Amniotic epithelial cell (primary cell): ENCODE results near the gene ZFP36.
"Not testable (repeated sequence)": the region's sequence is repeated elsewhere in the genome, so short reads cannot be mapped to it uniquely, and the experiment has no call there.

Experiments
- DNase-seq: peaks from one replicate; pipeline ENCODE4 v3.0.0-alpha.2; 2010; ENCODE audit warnings: low read depth

Gene ZFP36

DNA sequence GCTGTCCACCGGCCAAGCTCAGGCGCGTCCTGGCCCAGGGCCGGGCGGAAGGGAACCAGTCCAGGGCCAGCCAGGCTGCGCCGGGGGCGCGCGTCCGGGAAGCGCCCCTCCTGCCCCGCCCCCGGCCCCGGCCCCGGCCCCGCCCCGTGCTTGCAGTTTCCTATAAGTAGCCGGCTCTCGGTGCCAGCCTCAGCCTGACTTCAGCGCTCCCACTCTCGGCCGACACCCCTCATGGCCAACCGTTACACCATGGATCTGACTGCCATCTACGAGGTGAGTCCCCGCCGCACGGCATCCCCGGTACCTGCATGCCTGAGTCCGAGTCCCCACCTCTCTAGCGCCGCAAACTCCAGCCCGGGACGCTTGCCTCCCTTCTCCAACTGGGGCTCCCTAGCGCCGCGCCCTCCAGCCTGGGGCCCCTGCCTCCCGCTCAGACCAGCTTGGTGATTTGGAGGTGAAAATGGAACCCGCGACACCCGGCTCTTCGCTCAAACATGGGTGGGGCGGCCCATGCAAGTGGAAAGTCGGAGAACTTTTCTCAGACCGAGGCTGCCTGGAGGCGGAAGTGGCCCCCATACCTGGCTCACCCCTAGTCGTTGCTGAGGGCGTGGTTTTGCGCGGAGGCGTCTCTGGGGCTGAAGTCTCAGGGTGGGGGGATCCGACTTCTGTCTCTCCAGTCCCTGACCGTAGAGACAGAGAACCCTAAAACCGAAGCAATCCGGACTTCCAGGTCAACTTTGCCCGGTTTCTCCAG, at the start of gene ZFP36:
TSS of gene ZFP36 (plus strand) at position 192 of the 754 bp plus-strand sequence. CDS start at position 250, 58 bp downstream.
- peak; percentile 74 for DNase-seq

- DNase-seq, result no peak
Measured at GRCh38 chr19:39359026-39359425, 47.6 kb upstream of the ZFP36 start.

GRCh38 chr19:39360599-39360998, 46.0 kb upstream of the ZFP36 start:
- no peak for DNase-seq

DNA sequence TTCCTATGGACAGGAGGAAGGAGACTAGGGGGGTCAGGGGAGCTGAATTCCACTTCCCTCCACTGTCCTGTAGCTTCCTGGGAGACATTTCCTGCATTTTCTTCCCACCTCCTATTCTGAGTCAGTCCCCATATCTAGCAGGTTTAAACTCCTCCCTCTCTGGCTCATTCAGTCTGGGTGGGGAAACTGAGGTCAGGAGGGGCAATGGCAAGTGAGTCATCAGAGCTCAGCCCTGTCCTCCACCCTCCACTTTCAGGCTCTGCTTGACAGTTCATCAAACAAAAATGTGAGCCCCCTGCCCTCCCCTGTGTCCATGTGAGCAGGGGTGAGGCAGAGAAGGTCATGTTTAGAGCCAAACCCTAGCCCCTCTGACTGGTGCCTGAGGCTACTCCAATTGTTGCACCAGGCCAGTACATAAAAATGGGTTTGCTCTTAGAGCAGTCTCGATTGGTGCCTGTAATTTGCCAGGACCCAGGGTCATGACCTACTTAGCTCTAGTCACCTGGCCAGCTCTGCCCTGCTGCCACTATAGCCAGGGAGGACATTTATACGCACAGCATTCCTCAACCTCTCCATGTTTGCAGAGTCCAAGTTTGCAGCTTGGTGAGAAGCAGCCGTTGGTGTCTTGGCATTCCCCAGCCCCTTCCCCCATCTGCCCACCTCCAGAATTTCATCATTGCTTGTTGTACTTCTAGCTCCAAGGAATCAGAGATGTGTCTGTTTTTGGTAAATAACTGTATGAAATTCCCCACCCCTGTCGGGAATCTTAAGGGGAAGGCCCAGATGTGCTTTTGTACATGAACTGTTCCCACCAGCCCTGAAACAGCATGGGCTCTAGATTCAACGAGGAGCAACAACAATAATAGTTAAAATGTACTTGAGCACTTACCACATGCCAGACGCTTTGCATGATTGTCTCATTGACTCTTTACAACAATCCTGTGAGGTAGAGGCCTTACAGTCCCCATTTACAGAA, 43.7 kb upstream of the ZFP36 start:
- peak; percentile 78 for DNase-seq

GRCh38 chr19:39363901-39364457, 42.7 kb upstream of the ZFP36 start:
- DNase-seq, result peak; percentile 52

DNA sequence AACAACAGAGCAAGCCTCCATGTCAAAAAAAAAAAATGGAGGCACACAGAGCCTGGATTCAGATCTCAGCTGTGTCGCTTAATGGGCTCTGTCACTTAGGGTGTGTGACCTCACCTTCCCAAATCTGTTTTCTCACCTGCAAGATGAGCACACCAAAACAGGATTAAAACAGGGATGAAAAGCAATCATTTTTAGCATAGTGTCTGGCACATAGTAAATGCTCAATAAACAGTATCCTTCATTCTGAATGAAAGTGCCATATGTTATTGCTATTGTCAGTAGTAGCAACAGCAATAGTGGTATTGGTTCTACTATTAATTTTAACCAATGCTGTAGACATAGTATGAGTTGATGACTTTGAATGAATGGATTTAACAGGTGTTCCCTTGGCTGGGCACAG, 41.1 kb upstream of the ZFP36 start:
- DNase-seq, result no peak

GRCh38 chr19:39369200-39369599, 37.4 kb upstream of the ZFP36 start:
- DNase-seq, result no peak

DNA sequence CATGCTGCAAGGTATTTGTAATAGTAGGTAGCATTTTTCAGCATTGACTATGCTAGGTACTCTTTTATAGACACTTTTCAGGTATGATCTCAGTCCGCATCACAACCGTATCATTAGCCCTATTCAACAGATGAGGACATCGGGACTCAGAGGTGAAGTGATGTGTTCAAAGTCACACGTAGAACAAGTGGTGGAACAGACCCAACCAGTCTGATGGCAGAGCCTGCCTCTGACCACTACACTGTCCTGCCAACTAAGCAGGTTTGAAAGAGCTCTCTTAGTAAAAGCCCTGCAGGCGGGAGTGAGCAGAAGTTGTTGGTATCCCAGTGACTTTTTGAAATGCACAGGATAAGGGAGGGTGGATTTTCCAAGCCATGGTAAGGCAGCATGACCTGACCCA, 35.9 kb upstream of the ZFP36 start:
- DNase-seq, result no peak

DNA sequence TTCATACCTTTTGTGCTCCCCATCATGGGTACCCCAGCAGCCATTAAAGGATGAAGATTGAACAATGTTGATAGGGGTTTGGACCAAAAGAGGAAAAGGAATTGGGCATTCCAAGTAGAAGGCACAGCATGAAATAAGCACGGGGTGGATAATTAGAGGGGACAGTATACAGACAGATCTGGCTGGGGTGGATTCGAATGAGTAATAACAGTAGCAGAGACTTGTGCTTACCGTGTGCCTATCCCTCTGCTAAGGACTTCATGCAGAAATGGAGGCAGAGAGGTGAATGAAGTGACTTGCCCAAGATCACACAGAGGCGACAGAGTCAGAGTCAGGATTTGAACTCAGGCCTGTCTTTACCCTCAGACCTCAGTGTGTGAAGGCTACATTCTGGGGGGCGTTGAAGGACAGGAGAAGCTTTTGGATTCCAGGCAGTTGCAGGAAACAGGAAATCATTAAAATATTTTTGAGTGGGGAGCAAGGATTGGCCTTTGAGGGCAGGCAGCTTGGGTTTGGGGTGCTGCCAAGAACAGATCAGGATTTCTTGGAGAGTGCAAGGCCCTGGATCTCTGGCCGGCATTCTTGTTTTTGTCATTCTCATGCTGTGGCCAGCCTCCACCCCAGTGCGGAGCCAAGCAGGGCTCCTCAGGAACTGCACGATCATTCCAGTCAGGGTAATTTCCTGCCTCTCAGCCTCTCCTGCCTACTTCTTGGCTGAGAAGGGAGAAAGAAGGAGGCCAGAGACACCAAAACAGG, 34.4 kb upstream of the ZFP36 start:
- peak; percentile 88 for DNase-seq

DNA sequence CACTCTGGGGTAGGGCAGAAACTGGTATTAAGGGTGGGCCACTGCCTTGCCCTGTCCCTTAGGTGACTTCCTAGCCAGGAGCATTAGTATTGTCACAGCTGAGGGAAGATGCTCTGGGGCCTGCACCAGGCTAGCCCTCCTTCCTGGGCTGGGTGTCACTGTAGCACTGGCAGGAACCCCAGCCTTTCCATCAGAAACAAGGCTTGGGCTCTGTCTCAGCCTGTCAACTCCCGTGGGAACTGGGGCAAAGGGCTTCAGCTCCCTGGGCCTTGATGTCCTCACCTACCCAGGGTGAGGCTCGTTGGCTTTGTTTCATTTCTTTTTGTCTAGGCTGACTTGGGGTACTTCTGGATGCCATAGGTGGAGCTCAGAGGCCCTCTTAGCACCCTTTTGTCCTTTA, 33.7 kb upstream of the ZFP36 start:
- peak; percentile 42 for DNase-seq

- no peak for DNase-seq
Measured at GRCh38 chr19:39375929-39376328, 30.7 kb upstream of the ZFP36 start.

GRCh38 chr19:39377373-39378362, 29.0 kb upstream of the ZFP36 start:
- DNase-seq, result no peak

- not testable (repeated sequence) for DNase-seq
Measured at GRCh38 chr19:39379366-39379765, 27.3 kb upstream of the ZFP36 start.

- DNase-seq, result no peak
Measured at GRCh38 chr19:39379865-39380396, 26.7 kb upstream of the ZFP36 start.

DNA sequence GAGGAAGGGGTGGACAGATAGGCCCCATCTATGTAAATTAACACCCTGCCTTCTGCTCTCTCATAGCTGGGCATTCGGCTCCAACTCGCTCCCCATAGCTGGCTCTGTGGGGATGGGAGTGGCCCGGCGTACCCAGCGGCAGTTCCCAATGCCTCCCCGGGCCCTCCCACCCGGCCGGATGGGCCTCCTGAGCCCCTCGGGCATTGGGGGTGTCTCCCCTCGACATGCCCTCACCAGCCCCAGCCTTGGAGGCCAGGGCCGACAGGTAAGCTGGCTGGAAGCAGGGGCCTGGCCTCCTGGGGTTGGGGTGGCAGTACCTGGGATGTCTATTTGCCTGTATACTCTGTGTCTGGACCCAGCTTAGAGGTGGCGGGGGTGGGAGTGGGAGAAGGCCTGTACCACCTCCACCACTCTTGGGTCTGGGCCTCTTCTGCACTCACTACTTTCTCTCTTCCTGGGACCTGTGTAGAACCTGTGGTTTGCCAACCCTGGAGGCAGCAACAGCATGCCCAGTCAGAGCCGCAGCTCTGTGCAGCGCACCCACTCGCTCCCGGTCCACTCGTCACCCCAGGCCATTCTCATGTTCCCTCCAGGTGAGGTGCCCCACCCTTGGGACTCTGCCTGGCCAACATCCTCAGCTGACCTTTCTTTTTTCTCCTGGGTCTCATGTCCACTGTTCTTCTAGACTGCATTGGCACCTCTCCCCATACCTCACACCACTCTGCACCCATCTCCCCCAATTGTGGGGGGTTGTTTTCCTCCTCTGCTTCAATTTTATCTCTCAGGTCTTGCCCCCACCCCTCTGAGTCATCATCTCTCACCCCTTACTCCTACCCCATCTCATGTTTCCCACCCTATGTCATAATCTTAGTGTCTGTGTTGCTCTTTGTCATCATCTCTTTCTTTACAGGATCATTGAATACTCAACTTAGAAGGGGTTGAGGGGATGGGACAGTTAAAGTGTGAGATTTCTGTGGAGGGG, 25.8 kb upstream of the ZFP36 start:
- DNase-seq, result no peak

GRCh38 chr19:39381910-39382611, 24.6 kb upstream of the ZFP36 start:
- peak; percentile 47 for DNase-seq

DNA sequence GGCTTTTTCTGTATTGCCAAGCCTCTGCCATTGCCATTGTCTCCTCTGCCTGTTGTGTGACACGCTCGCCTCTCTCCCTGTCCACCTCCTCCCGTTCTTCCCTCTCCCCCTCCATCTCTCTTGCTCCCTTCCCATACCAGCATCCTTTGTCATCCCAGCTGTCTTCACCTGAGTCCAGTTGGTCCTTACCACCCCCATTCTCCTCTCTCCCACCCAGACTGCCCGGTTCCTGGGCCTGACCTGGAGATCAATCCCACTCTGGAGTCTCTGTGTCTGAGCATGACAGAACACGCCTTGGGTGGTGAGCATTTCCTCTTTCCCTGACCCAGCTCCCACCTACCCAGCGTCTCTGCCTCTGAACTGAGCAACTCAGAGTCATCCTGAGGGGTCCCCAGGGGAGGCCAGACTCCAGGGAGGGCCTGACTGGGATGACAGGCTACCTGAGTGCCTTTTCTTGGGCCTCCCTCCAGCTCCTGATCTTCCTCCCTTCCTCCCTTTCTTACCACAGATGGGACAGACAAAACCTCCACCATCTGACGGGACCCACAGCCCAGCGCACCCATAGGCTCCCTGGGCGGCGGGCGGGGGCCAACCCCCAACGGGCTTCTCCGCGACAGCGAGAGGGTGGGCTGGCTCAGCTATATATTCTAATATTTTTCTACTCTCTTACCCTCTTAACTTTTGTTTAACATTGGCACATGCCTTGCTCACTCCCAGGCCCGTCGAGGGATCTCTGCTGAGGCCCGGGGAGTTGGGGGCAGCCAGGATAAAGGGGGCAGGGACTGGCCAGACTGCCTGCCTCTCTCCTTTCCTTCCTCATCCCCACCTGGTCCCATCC, 23.4 kb upstream of the ZFP36 start:
- DNase-seq, result no peak
